ENCODE measurements around the gene TEDC2.

- TF ChIP-seq CTCF (IDR thresholded peaks at IDR 0.05) (no peak), EZH2 (IDR thresholded peaks at IDR 0.05) (no peak)
These were observed 443 bp downstream of the TEDC2 start for GRCh38 chr16:2460391-2460713.

Measured in neural progenitor cell (in vitro differentiated cells).